GM19351 (cell line): Measurements from ENCODE around the gene PDXP.
"Not testable (repeated sequence)": the region's sequence is repeated elsewhere in the genome, so short reads cannot be mapped to it uniquely, and the experiment has no call there.

Source experiments
- ATAC-seq: cut with Tn5 transposase; IDR thresholded peaks from one replicate; pipeline ENCODE4 v1.9.1; 2021; ENCODE audit warnings: mild to moderate bottlenecking, moderate library complexity; ENCODE audit not compliant: unreplicated experiment

The PDXP gene

GRCh38 chr22:37672920-37673455 is 14.5 kb downstream of the PDXP start:
- ATAC-seq: no peak

DNA sequence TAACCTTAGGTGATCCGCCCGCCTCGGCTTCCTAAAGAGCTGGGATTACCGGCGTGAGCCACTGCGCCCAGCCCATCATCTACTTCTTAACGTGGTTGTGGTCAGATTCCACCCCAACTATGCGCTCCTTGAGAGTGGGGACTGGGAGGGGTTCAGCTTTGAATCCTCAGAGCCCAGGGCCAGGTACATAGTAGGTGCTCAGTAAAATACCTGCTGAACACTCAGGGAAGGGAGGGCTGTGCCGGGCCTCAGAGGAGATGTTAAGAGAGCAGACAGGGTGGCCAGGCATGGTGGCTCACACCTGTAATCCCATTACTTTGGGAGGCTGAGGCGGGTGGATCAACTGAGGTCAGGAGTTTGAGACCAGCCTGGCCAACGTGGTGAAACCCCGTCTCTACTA is 15.7 kb downstream of the PDXP start:
- ATAC-seq: no peak

DNA sequence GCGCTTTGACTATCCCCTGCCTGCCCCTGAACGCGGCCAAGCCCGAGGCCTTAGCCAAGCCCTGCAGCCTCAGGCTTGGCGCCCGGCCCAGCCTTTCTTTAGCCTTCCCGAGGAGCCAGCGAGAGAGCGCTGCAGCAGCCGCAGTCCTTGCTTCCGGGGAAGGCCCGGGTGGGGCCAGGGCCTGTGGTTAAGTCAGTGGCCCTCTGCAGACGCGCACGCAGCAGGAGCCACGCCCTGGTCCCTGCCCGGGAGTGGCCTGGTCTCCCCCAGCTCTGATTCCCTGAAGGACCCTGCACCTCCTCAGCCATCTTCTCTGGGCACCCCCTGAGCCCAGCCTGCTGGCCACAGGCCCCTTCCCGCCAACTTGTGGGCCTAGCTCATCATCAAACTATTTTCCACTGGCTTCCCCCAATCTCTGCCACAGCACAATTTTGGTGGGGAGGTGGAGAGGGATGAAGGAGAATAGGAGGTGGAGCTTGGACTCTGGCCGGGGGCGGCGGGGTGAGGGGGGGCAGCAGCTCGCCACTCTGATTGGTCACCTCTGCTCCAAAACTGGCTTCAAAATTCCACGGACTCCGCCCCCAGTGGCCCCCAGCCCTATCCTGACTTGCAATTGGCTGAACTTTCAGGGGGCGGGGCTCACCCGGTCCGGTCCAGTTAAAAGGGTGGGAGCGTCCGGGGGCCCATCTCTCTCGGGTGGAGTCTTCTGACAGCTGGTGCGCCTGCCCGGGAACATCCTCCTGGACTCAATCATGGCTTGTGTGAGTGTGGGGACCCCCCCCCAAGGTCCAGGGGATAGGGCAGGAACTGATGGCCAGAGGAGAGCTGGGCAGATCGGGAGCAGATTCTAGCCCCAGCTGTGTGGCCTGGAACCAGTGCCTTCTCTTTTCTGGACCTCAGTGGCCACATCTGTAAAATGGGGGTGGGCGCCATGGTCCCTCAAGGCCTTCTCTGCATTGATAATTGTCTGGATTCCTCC is 16.7 kb downstream of the PDXP start, which contains the start of gene LGALS1:
Gene LGALS1 (plus strand): TSS at position 686 of the 979 bp plus-strand sequence. CDS start 67 bp downstream, at position 753.
- peak; percentile 53 for ATAC-seq

GRCh38 chr22:37675930-37676735 is 17.6 kb downstream of the PDXP start:
- no peak for ATAC-seq

DNA sequence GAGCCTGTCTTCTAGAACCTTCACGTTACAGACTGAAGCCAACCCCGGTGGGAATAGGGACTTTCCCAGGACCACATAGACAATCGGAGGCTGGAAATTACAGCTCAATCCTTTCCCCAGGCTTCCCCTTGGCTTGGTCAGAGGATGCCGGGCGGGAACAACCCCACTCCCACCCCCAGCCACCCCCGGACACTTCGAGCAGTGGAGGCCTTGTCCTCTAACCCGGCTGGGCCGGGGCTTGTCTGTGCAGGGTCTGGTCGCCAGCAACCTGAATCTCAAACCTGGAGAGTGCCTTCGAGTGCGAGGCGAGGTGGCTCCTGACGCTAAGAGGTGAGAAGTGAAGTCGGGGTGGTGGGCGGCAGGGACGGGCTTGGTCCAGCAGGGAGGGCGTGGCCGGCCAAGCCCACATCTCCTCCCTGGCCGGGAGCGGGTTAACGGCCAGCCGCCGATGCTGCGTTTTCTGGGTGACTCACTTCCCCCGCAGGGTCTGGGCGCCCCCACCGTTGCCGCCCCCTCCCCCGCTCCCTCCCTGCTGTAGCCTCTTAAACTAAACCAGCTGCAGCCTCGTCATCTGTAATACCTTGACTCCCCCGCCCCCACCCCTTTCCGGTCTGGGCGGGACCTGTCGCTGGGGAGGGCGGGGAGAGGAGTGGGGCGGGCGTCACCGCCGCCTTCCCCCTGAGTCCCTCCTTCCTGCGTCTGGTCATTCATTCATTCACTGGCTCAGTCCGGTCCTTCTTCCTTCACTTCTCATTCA is 18.4 kb downstream of the PDXP start:
- peak; percentile 53 for ATAC-seq

DNA sequence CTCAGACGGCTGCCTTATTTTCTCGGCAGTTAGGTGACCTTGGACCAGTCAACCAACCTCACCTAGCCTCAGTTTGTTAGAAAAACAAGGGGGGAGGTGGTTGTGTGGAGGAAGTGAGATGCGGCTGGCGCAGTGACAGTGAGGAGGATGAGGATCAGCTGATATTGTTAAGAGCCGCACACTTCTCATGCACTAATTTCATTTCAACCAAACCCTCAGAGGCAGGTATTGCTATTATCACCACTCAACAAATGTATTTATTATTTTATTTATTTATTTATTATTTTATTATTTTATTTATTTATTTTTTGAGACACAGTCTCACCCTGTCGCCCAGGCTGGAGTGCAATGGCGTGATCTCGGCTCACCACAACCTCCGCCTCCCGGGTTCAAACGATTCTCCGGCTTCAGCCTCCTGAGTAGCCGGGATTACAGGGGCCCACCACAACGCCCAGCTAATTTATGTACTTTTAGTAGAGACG is 19.0 kb downstream of the PDXP start:
- ATAC-seq: peak; percentile 13

GRCh38 chr22:37678372-37678771 is 19.8 kb downstream of the PDXP start:
- ATAC-seq: no peak

GRCh38 chr22:37679670-37680069 is 21.1 kb downstream of the PDXP start:
- no peak for ATAC-seq

GRCh38 chr22:37680191-37680851 is 21.8 kb downstream of the PDXP start:
- no peak for ATAC-seq

DNA sequence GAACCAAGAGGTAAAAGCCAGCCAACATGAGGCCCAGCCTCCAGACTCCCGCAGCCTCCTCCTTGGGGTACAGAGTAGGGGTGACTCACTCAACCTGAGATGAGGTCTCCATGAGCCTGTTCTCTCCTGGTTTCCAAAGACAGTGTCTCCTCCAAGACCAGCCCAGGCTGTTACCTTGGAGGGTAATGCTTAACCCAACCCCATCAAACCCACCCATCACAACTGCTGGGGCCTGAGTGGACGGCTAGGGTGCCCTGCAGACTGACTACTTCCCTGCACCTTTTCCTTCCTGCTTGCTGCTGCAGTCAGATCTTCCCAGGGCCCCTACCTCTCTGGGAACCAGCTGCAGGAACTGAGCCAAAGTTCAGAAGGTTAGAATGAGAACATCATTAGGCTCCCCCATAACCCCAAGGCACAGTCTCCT is 22.5 kb downstream of the PDXP start:
- ATAC-seq: no peak

DNA sequence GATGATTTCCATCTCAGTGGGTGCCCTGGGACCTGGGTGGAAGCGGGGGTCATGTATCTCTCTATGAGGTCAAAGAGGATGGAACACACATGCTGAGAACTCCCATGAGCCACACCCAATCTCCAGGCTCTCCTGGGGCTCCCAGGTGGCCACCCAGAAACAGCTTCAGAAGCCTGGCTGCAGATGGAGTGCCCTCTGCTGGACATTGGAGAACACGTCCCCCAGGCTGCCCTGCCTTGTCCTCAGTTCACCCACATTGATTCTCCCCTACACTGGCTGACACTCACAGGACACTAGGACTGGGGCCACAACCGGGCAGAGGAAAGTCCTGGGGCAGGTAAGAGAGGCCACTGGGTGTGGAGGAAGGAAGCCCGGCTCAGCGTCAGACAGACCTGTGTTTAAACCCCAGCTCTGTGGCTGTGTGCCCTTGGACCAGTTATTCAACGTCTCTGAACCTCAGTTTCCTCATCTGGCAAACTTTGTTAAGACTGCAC is 23.1 kb downstream of the PDXP start:
- no peak for ATAC-seq

- no peak for ATAC-seq
Observed at GRCh38 chr22:37684803-37685615, 26.5 kb downstream of the PDXP start.

- ATAC-seq: peak; percentile 73
Observed at GRCh38 chr22:37686002-37686982, 27.8 kb downstream of the PDXP start, which contains the start of gene NOL12. NOL12 (plus strand) TSS chr22:37686343; CDS start chr22:37686393, 50 bp downstream.

- no peak for ATAC-seq
Observed at GRCh38 chr22:37690407-37690806, 31.9 kb downstream of the PDXP start.

DNA sequence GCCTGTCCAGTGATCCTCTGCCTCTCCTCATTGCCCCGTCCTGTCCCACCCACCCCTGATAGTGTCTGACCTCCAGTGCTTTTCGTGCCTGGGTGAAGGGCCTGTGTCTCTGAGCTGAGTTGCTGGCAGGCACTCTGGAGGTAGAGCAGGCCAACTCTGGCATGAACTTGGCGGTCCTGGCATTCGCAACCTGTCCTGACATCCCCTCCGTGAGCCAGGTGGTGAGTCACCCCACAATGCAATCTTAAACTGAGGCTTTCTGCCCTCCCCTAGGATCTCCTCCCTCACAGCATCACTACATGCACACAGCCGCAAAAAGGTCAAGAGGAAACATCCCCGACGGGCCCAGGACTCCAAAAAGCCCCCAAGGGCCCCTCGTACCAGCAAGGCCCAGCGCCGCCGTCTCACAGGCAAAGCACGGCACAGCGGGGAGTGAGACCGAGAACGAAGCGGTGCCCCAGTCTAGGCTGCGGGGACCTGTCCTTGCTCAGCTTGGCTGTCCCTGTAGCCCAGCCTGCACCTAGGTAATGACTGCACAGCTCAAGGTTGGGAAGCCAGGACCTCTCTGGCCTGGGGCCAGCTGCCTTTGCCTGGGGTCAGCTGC is 32.5 kb downstream of the PDXP start:
- ATAC-seq: no peak

DNA sequence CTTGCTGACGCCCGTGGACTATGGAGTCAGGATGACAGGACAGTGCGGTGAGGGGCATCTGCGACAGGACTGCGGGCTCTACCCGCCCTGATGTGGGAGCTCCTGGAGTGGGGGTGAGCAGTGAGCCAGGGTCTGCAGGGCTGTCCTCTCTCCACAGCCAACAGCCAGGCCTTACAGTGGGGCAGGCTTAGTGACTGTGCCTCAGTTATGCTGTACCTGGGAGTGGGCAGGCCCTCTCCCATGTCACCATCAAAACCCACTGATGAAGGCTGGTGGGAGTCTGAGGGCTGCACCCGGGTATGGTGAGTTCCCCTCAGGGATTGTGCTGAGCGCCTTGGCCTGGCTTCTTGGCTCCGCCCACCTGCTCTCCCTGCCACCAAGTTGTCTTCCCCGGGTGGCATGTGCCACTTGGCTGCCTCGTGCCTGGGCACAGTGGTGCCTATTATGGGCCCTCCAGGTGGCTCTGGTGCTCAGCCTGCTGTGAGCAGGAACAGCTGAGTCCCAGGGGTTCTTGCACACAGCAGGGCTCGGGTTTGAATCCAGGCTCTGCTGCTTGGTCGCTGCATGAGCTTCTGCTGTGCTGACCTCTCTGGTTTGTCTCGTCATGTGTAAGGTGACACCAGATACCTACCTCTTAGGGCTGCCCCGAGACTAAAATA is 34.2 kb downstream of the PDXP start:
- no peak for ATAC-seq

- not testable (repeated sequence) for ATAC-seq
Observed at GRCh38 chr22:37694131-37694530, 35.6 kb downstream of the PDXP start.
